GM23338 (cell line): ENCODE data around the gene DIAPH1. TPM values are rescaled to one million over a fixed set of nuclear protein-coding genes. Genes with fewer than 3 reads are reported as not detected.

Source experiments
- ATAC-seq: fragments of 200-7000 bp; cut with Tn5 transposase; 3 replicates; pipeline ENCODE4 v1.9.1; 2020
- DNase-seq: peaks from one replicate; pipeline ENCODE4 v3.0.0-alpha.2; 2015; ENCODE audit warnings: low spot score
- H2AFZ ChIP-seq: fragments of 200-600 bp; sonication (generic); 2 replicates; pipeline ENCODE4 v1.8.0; 2016; ENCODE audit warnings: antibody characterized with exemption, mild to moderate bottlenecking, moderate library complexity
- H3F3A ChIP-seq: fragments of 200-600 bp; sonication (generic); replicated peaks from 2 replicates; pipeline ENCODE4 v1.8.0; 2017; ENCODE audit warnings: antibody characterized with exemption, mixed run types, low read depth
- H3K27ac ChIP-seq: fragments of 200-600 bp; sonication (generic); 2 replicates; pipeline ENCODE4 v1.6.1; 2016; ENCODE audit warnings: low read depth
- H3K27me3 ChIP-seq: fragments of 200-600 bp; sonication (generic); 2 replicates; pipeline ENCODE4 v1.8.0; 2016; ENCODE audit warnings: mild to moderate bottlenecking, mixed run types, moderate library complexity; ENCODE audit not compliant: insufficient read depth
- H3K36me3 ChIP-seq: fragments of 200-600 bp; sonication (generic); 2 replicates; pipeline ENCODE4 v1.8.0; 2016; ENCODE audit warnings: mild to moderate bottlenecking; ENCODE audit not compliant: insufficient read depth
- H3K4me1 ChIP-seq: fragments of 200-600 bp; sonication (generic); 2 replicates; pipeline ENCODE4 v1.8.0; 2016; ENCODE audit warnings: mild to moderate bottlenecking, moderate library complexity; ENCODE audit not compliant: insufficient read depth
- H3K4me2 ChIP-seq: fragments of 200-600 bp; sonication (generic); 2 replicates; pipeline ENCODE4 v1.7.1; 2017; ENCODE audit warnings: mixed run types
- H3K4me3 ChIP-seq: fragments of 200-600 bp; sonication (generic); 2 replicates; pipeline ENCODE4 v1.6.1; 2016; ENCODE audit warnings: mixed run types
- H3K79me2 ChIP-seq: fragments of 200-600 bp; sonication (generic); replicated peaks from 2 replicates; pipeline ENCODE4 v1.8.0; 2017; ENCODE audit warnings: mild to moderate bottlenecking; ENCODE audit not compliant: insufficient read depth
- H3K9me2 ChIP-seq: fragments of 200-600 bp; sonication (generic); 2 replicates; pipeline ENCODE4 v1.8.0; 2017; ENCODE audit not compliant: insufficient read depth
- H4K20me1 ChIP-seq: fragments of 200-600 bp; sonication (generic); replicated peaks from 2 replicates; pipeline ENCODE4 v1.8.0; 2017; ENCODE audit warnings: mild to moderate bottlenecking; ENCODE audit not compliant: insufficient read depth
- H3K27ac Mint-ChIP-seq: 2 replicates; pipeline ENCODE4 v1.8.0; 2020; ENCODE audit warnings: inconsistent platforms, mild to moderate bottlenecking, moderate library complexity, mixed read lengths
- H3K27me3 Mint-ChIP-seq: 3 replicates; pipeline ENCODE4 v1.8.0; 2022; ENCODE audit warnings: low read depth, mild to moderate bottlenecking, moderate library complexity, mixed read lengths, inconsistent platforms; ENCODE audit not compliant: insufficient read depth, poor library complexity
- H3K36me3 Mint-ChIP-seq: 3 replicates; pipeline ENCODE4 v1.8.0; 2021; ENCODE audit warnings: low read depth, mild to moderate bottlenecking, inconsistent platforms, moderate library complexity, mixed read lengths
- H3K4me1 Mint-ChIP-seq: 3 replicates; pipeline ENCODE4 v1.8.0; 2020; ENCODE audit warnings: mild to moderate bottlenecking, inconsistent platforms, mixed read lengths
- H3K4me3 Mint-ChIP-seq: 3 replicates; pipeline ENCODE4 v1.8.0; 2021; ENCODE audit warnings: moderate library complexity, mild to moderate bottlenecking, inconsistent platforms, mixed read lengths
- H3K9me3 Mint-ChIP-seq: 3 replicates; pipeline ENCODE4 v1.8.0; 2020; ENCODE audit warnings: moderate library complexity, mild to moderate bottlenecking, inconsistent platforms, mixed read lengths
- CREB1 ChIP-seq: fragments of 250-450 bp; sonication (Bioruptor Pico); IDR thresholded peaks from 2 replicates; pipeline ENCODE4 v1.5.0; 2020; ENCODE audit warnings: low read depth, mild to moderate bottlenecking, moderate library complexity
- CTCF ChIP-seq, 2 experiments: fragments of 200-600 bp in 1 of 2; sonication (generic) in 1 of 2; conservative IDR thresholded peaks; 2 replicates each; pipeline versions ENCODE4 v1.5.1 to v1.6.1; 2016 to 2017; ENCODE audit warnings: antibody characterized with exemption in 2 of 2, low read depth in 2 of 2, mild to moderate bottlenecking in 2 of 2, moderate library complexity in 1 of 2
- ETS1 ChIP-seq: IDR thresholded peaks from 2 replicates; pipeline ENCODE4 v1.6.1; 2016; ENCODE audit warnings: antibody characterized with exemption
- EZH2 ChIP-seq: fragments of 200-600 bp; sonication (generic); IDR thresholded peaks from one replicate; pipeline ENCODE4 v1.8.0; 2017; ENCODE audit warnings: antibody characterized with exemption, mild to moderate bottlenecking, low read depth; ENCODE audit not compliant: unreplicated experiment
- EZH2phosphoT487 ChIP-seq: fragments of 200-600 bp; sonication (generic); IDR thresholded peaks from one replicate; pipeline ENCODE4 v1.8.1; 2018; ENCODE audit warnings: antibody characterized with exemption; ENCODE audit not compliant: unreplicated experiment
- JUNB ChIP-seq: IDR thresholded peaks from one replicate; pipeline ENCODE4 v1.6.1; 2016; ENCODE audit warnings: antibody characterized with exemption; ENCODE audit not compliant: unreplicated experiment
- NANOG ChIP-seq: IDR thresholded peaks from 2 replicates; pipeline ENCODE4 v1.6.1; 2016; ENCODE audit warnings: antibody characterized with exemption, borderline replicate concordance
- POLR2AphosphoS5 ChIP-seq: IDR thresholded peaks from 2 replicates; pipeline ENCODE4 v1.6.1; 2016; ENCODE audit warnings: antibody characterized with exemption, low read depth
- STAT1 ChIP-seq: IDR thresholded peaks from one replicate; pipeline ENCODE4 v1.6.1; 2016; ENCODE audit warnings: antibody characterized with exemption; ENCODE audit not compliant: unreplicated experiment
- ZNF114 ChIP-seq: fragments of 250-450 bp; sonication (Bioruptor Pico); IDR thresholded peaks from 2 replicates; pipeline ENCODE4 v1.5.0; 2020; ENCODE audit warnings: mild to moderate bottlenecking, moderate library complexity
- ZNF331 ChIP-seq: fragments of 250-450 bp; sonication (Bioruptor Pico); IDR thresholded peaks from 2 replicates; pipeline ENCODE4 v1.5.0; 2020; ENCODE audit warnings: low read depth, mild to moderate bottlenecking, moderate library complexity
- polyA plus RNA-seq: library from polyadenylated mRNA; unstranded; fragments of >200 nt; fragmentation: Nextera tagmentation; extraction: Ambion mirVana; gene quantifications from 2 replicates; pipeline ENCODE4 v1.2.1, GENCODE V29; 2016
- total RNA-seq: library from RNA; depleted of rRNA; stranded (reverse); fragments of >200 nt; shearing (Covaris generic); gene quantifications from 2 replicates; pipeline ENCODE4 v1.2.3, GENCODE V29; 2014
- TF ChIP-seq, protein P1 (sequence below): IDR thresholded peaks from one replicate; pipeline ENCODE4 v1.6.1; 2018; ENCODE audit warnings: antibody characterized with exemption; ENCODE audit not compliant: unreplicated experiment
- TF ChIP-seq, protein P2 (sequence below): fragments of 250-450 bp; sonication (Bioruptor Pico); IDR thresholded peaks from 2 replicates; pipeline ENCODE4 v1.5.0; 2020; ENCODE audit warnings: mild to moderate bottlenecking, moderate library complexity

The DIAPH1 gene
- total and polyA plus RNA-seq, 2 experiments from 2014 or later, result 42.9 to 104 TPM

DNA sequence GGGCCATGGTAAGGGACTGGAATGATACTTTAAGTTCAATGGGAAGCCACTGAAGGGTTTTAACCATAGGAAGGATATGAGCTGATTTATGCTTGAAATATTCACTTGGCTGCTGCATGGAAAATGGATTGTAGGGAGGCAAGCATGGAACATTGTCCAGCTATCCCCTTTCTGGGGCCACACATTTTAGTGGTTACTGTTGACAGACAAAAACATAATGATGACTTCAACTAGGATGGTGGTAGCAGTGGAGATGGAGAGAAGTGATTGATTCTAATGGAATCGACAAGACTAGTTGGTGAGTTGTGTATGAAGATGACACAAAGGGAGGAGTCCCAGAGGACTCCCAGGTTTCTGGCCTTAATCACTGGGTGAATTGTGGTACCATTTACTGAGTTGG is 38.6 kb upstream of the DIAPH1 start:
- peaks cover 20% of the 10 kb centered on the region for H3K36me3 ChIP-seq
- Mint-ChIP-seq H3K27ac (no peak overlapping the region), H3K27me3 (peaks cover 7% of the 10 kb centered on the region), H3K4me3 (no peak overlapping the region), H3K4me1 (peaks cover 3% of the 10 kb centered on the region), H3K9me3 (no peaks in the 10 kb centered on the region), H3K36me3 (peaks cover 73% of the 10 kb centered on the region)
- H4K20me1 ChIP-seq, result no peaks in the 10 kb centered on the region; the same call in 1 of the 2 replicates
- H3K27me3 ChIP-seq, result no peaks in the 10 kb centered on the region
- H3K9me2 ChIP-seq, result no peaks in the 10 kb centered on the region
- H3K4me3 ChIP-seq, result no peak overlapping the region
- peaks cover 3% of the 10 kb centered on the region; the same call in 1 of the 2 replicates for H3F3A ChIP-seq
- TF ChIP-seq CTCF (conservative IDR thresholded peaks at IDR 0.05; ENCODE audit: low read depth in 2 of 2) (no peak), EZH2 (no peak), STAT1 (no peak), ZNF114 (CRISPR knock-in tag) (no peak), ETS1 (no peak), NANOG (no peak), ZNF331 (CRISPR knock-in tag) (no peak), EZH2phosphoT487 (no peak), CREB1 (CRISPR knock-in tag) (no peak), JUNB (no peak), POLR2AphosphoS5 (no peak)
- TF ChIP-seq, protein P1, sequence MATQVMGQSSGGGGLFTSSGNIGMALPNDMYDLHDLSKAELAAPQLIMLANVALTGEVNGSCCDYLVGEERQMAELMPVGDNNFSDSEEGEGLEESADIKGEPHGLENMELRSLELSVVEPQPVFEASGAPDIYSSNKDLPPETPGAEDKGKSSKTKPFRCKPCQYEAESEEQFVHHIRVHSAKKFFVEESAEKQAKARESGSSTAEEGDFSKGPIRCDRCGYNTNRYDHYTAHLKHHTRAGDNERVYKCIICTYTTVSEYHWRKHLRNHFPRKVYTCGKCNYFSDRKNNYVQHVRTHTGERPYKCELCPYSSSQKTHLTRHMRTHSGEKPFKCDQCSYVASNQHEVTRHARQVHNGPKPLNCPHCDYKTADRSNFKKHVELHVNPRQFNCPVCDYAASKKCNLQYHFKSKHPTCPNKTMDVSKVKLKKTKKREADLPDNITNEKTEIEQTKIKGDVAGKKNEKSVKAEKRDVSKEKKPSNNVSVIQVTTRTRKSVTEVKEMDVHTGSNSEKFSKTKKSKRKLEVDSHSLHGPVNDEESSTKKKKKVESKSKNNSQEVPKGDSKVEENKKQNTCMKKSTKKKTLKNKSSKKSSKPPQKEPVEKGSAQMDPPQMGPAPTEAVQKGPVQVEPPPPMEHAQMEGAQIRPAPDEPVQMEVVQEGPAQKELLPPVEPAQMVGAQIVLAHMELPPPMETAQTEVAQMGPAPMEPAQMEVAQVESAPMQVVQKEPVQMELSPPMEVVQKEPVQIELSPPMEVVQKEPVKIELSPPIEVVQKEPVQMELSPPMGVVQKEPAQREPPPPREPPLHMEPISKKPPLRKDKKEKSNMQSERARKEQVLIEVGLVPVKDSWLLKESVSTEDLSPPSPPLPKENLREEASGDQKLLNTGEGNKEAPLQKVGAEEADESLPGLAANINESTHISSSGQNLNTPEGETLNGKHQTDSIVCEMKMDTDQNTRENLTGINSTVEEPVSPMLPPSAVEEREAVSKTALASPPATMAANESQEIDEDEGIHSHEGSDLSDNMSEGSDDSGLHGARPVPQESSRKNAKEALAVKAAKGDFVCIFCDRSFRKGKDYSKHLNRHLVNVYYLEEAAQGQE, result no peak
- TF ChIP-seq, protein P2, sequence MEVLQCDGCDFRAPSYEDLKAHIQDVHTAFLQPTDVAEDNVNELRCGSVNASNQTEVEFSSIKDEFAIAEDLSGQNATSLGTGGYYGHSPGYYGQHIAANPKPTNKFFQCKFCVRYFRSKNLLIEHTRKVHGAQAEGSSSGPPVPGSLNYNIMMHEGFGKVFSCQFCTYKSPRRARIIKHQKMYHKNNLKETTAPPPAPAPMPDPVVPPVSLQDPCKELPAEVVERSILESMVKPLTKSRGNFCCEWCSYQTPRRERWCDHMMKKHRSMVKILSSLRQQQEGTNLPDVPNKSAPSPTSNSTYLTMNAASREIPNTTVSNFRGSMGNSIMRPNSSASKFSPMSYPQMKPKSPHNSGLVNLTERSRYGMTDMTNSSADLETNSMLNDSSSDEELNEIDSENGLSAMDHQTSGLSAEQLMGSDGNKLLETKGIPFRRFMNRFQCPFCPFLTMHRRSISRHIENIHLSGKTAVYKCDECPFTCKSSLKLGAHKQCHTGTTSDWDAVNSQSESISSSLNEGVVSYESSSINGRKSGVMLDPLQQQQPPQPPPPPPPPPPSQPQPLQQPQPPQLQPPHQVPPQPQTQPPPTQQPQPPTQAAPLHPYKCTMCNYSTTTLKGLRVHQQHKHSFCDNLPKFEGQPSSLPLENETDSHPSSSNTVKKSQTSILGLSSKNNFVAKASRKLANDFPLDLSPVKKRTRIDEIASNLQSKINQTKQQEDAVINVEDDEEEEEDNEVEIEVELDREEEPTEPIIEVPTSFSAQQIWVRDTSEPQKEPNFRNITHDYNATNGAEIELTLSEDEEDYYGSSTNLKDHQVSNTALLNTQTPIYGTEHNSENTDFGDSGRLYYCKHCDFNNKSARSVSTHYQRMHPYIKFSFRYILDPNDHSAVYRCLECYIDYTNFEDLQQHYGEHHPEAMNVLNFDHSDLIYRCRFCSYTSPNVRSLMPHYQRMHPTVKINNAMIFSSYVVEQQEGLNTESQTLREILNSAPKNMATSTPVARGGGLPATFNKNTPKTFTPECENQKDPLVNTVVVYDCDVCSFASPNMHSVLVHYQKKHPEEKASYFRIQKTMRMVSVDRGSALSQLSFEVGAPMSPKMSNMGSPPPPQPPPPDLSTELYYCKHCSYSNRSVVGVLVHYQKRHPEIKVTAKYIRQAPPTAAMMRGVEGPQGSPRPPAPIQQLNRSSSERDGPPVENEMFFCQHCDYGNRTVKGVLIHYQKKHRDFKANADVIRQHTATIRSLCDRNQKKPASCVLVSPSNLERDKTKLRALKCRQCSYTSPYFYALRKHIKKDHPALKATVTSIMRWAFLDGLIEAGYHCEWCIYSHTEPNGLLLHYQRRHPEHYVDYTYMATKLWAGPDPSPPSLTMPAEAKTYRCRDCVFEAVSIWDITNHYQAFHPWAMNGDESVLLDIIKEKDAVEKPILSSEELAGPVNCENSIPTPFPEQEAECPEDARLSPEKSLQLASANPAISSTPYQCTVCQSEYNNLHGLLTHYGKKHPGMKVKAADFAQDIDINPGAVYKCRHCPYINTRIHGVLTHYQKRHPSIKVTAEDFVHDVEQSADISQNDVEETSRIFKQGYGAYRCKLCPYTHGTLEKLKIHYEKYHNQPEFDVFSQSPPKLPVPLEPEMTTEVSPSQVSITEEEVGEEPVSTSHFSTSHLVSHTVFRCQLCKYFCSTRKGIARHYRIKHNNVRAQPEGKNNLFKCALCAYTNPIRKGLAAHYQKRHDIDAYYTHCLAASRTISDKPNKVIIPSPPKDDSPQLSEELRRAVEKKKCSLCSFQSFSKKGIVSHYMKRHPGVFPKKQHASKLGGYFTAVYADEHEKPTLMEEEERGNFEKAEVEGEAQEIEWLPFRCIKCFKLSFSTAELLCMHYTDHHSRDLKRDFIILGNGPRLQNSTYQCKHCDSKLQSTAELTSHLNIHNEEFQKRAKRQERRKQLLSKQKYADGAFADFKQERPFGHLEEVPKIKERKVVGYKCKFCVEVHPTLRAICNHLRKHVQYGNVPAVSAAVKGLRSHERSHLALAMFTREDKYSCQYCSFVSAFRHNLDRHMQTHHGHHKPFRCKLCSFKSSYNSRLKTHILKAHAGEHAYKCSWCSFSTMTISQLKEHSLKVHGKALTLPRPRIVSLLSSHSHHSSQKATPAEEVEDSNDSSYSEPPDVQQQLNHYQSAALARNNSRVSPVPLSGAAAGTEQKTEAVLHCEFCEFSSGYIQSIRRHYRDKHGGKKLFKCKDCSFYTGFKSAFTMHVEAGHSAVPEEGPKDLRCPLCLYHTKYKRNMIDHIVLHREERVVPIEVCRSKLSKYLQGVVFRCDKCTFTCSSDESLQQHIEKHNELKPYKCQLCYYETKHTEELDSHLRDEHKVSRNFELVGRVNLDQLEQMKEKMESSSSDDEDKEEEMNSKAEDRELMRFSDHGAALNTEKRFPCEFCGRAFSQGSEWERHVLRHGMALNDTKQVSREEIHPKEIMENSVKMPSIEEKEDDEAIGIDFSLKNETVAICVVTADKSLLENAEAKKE (CRISPR knock-in tag), result no peak
- H3K4me1 ChIP-seq, result peaks cover 1% of the 10 kb centered on the region; the same call in 1 of the 2 replicates
- H3K27ac ChIP-seq, result no peak overlapping the region
- ATAC-seq (no peak), DNase-seq (no peak)
- H3K79me2 ChIP-seq, result no peaks in the 10 kb centered on the region
- no peak overlapping the region for H3K4me2 ChIP-seq
- H2AFZ ChIP-seq, result no peak overlapping the region
